GM23248 (cell line): ENCODE data around the gene ATP7B. TPM values are rescaled to one million over a fixed set of nuclear protein-coding genes. Genes with fewer than 3 reads are reported as not detected.
"Not testable (repeated sequence)": the region's sequence is repeated elsewhere in the genome, so short reads cannot be mapped to it uniquely, and the experiment has no call there.

Experiments used
- DNase-seq: peaks from one replicate; pipeline ENCODE4 v3.0.0-alpha.2; 2015
- H2AFZ ChIP-seq: fragments of 200-600 bp; sonication (generic); 2 replicates; pipeline ENCODE4 v1.6.1; 2016; ENCODE audit warnings: antibody characterized with exemption
- H3F3A ChIP-seq: fragments of 200-600 bp; sonication (generic); 2 replicates; pipeline ENCODE4 v1.6.1; 2016; ENCODE audit warnings: mild to moderate bottlenecking, antibody characterized with exemption, mixed run types; ENCODE audit not compliant: insufficient read depth
- H3K27ac ChIP-seq: fragments of 200-600 bp; sonication (generic); 2 replicates; pipeline ENCODE4 v1.5.1; 2016; ENCODE audit warnings: mild to moderate bottlenecking
- H3K27me3 ChIP-seq: fragments of 200-600 bp; sonication (generic); replicated peaks from 2 replicates; pipeline ENCODE4 v1.6.1; 2016; ENCODE audit warnings: mild to moderate bottlenecking; ENCODE audit not compliant: insufficient read depth
- H3K36me3 ChIP-seq: fragments of 200-600 bp; sonication (generic); 2 replicates; pipeline ENCODE4 v1.6.1; 2016; ENCODE audit warnings: low read depth, mild to moderate bottlenecking
- H3K4me1 ChIP-seq: fragments of 200-600 bp; sonication (generic); 2 replicates; pipeline ENCODE4 v1.6.1; 2016; ENCODE audit warnings: mild to moderate bottlenecking; ENCODE audit not compliant: insufficient read depth
- H3K4me2 ChIP-seq: fragments of 200-600 bp; sonication (generic); one replicate; pipeline ENCODE4 v1.6.1; 2016; ENCODE audit warnings: mild to moderate bottlenecking; ENCODE audit not compliant: unreplicated experiment
- H3K4me3 ChIP-seq: fragments of 200-600 bp; sonication (generic); 2 replicates; pipeline ENCODE4 v1.5.1; 2016; ENCODE audit warnings: mild to moderate bottlenecking
- H3K79me2 ChIP-seq: fragments of 200-600 bp; sonication (generic); 2 replicates; pipeline ENCODE4 v1.6.1; 2016; ENCODE audit warnings: mild to moderate bottlenecking; ENCODE audit not compliant: insufficient read depth
- H3K9ac ChIP-seq: fragments of 200-600 bp; sonication (generic); 2 replicates; pipeline ENCODE4 v1.6.1; 2016; ENCODE audit warnings: mild to moderate bottlenecking
- H3K9me2 ChIP-seq: fragments of 200-600 bp; sonication (generic); 2 replicates; pipeline ENCODE4 v1.6.1; 2016; ENCODE audit warnings: mixed run types, mild to moderate bottlenecking, moderate library complexity; ENCODE audit not compliant: insufficient read depth
- H3K9me3 ChIP-seq: fragments of 200-600 bp; sonication (generic); one replicate; pipeline ENCODE4 v1.6.1; 2017; ENCODE audit warnings: low read depth
- H4K20me1 ChIP-seq: fragments of 200-600 bp; sonication (generic); 2 replicates; pipeline ENCODE4 v1.6.0; 2016; ENCODE audit not compliant: insufficient read depth
- EZH2 ChIP-seq: fragments of 200-600 bp; sonication (generic); IDR thresholded peaks from 2 replicates; pipeline ENCODE4 v1.6.1; 2018; ENCODE audit warnings: antibody characterized with exemption, mild to moderate bottlenecking; ENCODE audit not compliant: insufficient read depth, poor library complexity, severe bottlenecking
- EZH2phosphoT487 ChIP-seq: fragments of 200-600 bp; sonication (generic); IDR thresholded peaks from 2 replicates; pipeline ENCODE4 v1.6.1; 2018; ENCODE audit warnings: antibody characterized with exemption, moderate library complexity, mild to moderate bottlenecking, low read depth; ENCODE audit not compliant: insufficient read depth
- WGBS, 2 experiments: methylation state at CpG; one replicate each; pipeline ENCODE4 v1.1.6; 2015 to 2017; ENCODE audit warnings: low lambda C conversion rate in 2 of 2, low coverage in 1 of 2; ENCODE audit errors: missing lambda C conversion rate in 2 of 2; 5-methylcytosine and 5-hydroxymethylcytosine counted together
- in situ Hi-C: fragments of 300-500 bp; cut with MboI; formaldehyde crosslinking; loops from 2 replicates; pipeline ENCODE4 v1.15.0; 2020
- polyA plus RNA-seq: library from polyadenylated mRNA; unstranded; fragments of >200 nt; fragmentation: Nextera tagmentation; extraction: Ambion mirVana; gene quantifications from 2 replicates; pipeline ENCODE4 v1.2.1, GENCODE V29; 2016
- total RNA-seq: library from RNA; depleted of rRNA; stranded (reverse); fragments of >200 nt; shearing (Covaris generic); gene quantifications from 2 replicates; pipeline ENCODE4 v1.2.3, GENCODE V29; 2014

ATP7B gene
- total and polyA plus RNA-seq, 2 experiments from 2014 or later: 0.10 to 0.32 TPM

- Histone ChIP-seq H3K9me3 (no peaks in the 10 kb centered on the region), H2AFZ (no peak overlapping the region), H3K4me1 (no peaks in the 10 kb centered on the region), H3K4me3 (no peak overlapping the region), H3K36me3 (no peaks in the 10 kb centered on the region), H3K27me3 (peaks cover 24% of the 10 kb centered on the region), H3K27ac (no peak overlapping the region), H3K79me2 (no peaks in the 10 kb centered on the region), H3K4me2 (no peak overlapping the region), H3K9ac (no peak overlapping the region), H3K9me2 (no peaks in the 10 kb centered on the region), H4K20me1 (no peaks in the 10 kb centered on the region), H3F3A (no peaks in the 10 kb centered on the region)
- in situ Hi-C loops: no loop called here
- no peak for DNase-seq
- no peak for TF ChIP-seq EZH2
- TF ChIP-seq EZH2phosphoT487: no peak
- WGBS, 2 experiments: 28 to 33% methylated on average over 4 of the region's 4 CpGs
Measured at GRCh38 chr13:51913421-51914136, 97.7 kb downstream of the ATP7B start.

- TF ChIP-seq EZH2phosphoT487: no peak
- no peak for TF ChIP-seq EZH2
- Histone ChIP-seq H3K36me3 (no peaks in the 10 kb centered on the region), H3K4me1 (no peaks in the 10 kb centered on the region), H3K4me2 (no peak overlapping the region), H2AFZ (no peak overlapping the region), H3K79me2 (no peaks in the 10 kb centered on the region), H3K4me3 (no peak overlapping the region), H3K27me3 (peaks cover 24% of the 10 kb centered on the region), H3K9me2 (no peaks in the 10 kb centered on the region), H3K27ac (no peak overlapping the region), H4K20me1 (no peaks in the 10 kb centered on the region), H3K9me3 (no peaks in the 10 kb centered on the region), H3F3A (no peaks in the 10 kb centered on the region), H3K9ac (no peak overlapping the region)
- WGBS, 2 experiments: 28 to 32% methylated on average over 11 of the region's 11 CpGs
- no peak for DNase-seq
- in situ Hi-C loops: no loop called here
Measured at GRCh38 chr13:51912511-51913225, 98.6 kb downstream of the ATP7B start.

GRCh38 chr13:51912091-51912490 lies 99.2 kb downstream of the ATP7B start:
- Histone ChIP-seq H3K27ac (no peak overlapping the region), H2AFZ (no peak overlapping the region), H3K27me3 (peaks cover 24% of the 10 kb centered on the region), H3K4me2 (no peak overlapping the region), H3K36me3 (no peaks in the 10 kb centered on the region), H3K79me2 (no peaks in the 10 kb centered on the region), H3K4me1 (no peaks in the 10 kb centered on the region), H3K4me3 (no peak overlapping the region), H3K9me2 (no peaks in the 10 kb centered on the region), H3K9me3 (no peaks in the 10 kb centered on the region), H3F3A (no peaks in the 10 kb centered on the region), H3K9ac (no peak overlapping the region), H4K20me1 (no peaks in the 10 kb centered on the region)
- in situ Hi-C loops: no loop called here
- TF ChIP-seq EZH2phosphoT487: no peak
- TF ChIP-seq EZH2: no peak
- DNase-seq: no peak
- WGBS, 2 experiments: 45 to 48% methylated on average over 10 of the region's 10 CpGs

GRCh38 chr13:51910508-51910907 lies 100.7 kb downstream of the ATP7B start:
- H3K79me2 ChIP-seq: no peaks in the 10 kb centered on the region
- no peak for DNase-seq
- WGBS, 2 experiments: 46 to 61% methylated on average over 10 to 12 of the region's 12 CpGs
- TF ChIP-seq EZH2 (no peak), EZH2phosphoT487 (no peak)
- H3K4me2 ChIP-seq: no peak overlapping the region
- H2AFZ ChIP-seq: no peak overlapping the region
- no peaks in the 10 kb centered on the region for H3K36me3 ChIP-seq
- H3K27ac ChIP-seq: no peak overlapping the region
- in situ Hi-C loops: no loop called here
- no peak overlapping the region for H3K4me3 ChIP-seq
- H3K4me1 ChIP-seq: no peaks in the 10 kb centered on the region
- H3K27me3 ChIP-seq: peaks cover 24% of the 10 kb centered on the region
- no peaks in the 10 kb centered on the region for H4K20me1 ChIP-seq
- H3K9me3 ChIP-seq: no peaks in the 10 kb centered on the region
- H3K9me2 ChIP-seq: no peaks in the 10 kb centered on the region
- H3K9ac ChIP-seq: no peak overlapping the region
- no peaks in the 10 kb centered on the region for H3F3A ChIP-seq

GRCh38 chr13:51909265-51909664 lies 102.0 kb downstream of the ATP7B start:
- H4K20me1 ChIP-seq, in situ Hi-C loops: not testable (repeated sequence)
- WGBS, 2 experiments: 53 to 61% methylated on average over 5 of the region's 5 CpGs

More at GRCh38 chr13:51909265-51909664, 102.0 kb downstream of the ATP7B start:
- not testable (repeated sequence) for H3K4me1 ChIP-seq, H3K4me3 ChIP-seq, H3K9ac ChIP-seq, H3K36me3 ChIP-seq, H3K9me3 ChIP-seq, H3F3A ChIP-seq, H3K9me2 ChIP-seq, DNase-seq, H3K4me2 ChIP-seq, H3K79me2 ChIP-seq, H3K27ac ChIP-seq, H2AFZ ChIP-seq
- peaks cover 24% of the 10 kb centered on the region for H3K27me3 ChIP-seq
